Liver (tissue), 3 donors: ENCODE results near the gene BLVRA.

Experiments used
- RXRA ChIP-seq, 2 donors: IDR thresholded peaks; 2 replicates each; pipeline ENCODE4 v1.6.1; 2017 to 2018; ENCODE audit warnings: antibody characterized with exemption in 2 of 2, mild to moderate bottlenecking in 1 of 2
- TAF1 ChIP-seq: conservative IDR thresholded peaks from 2 replicates; pipeline ENCODE4 v1.6.1; 2016; ENCODE audit warnings: antibody characterized with exemption, mild to moderate bottlenecking
- TF ChIP-seq, protein P1 (sequence below): fragments of 150-350 bp; IDR thresholded peaks from 2 replicates; pipeline ENCODE4 v1.5.1; 2017; ENCODE audit warnings: improper control_type of control experiment, low read depth, low read length; ENCODE audit not compliant: missing input control
- TF ChIP-seq, protein P2 (sequence below): IDR thresholded peaks from 2 replicates; pipeline ENCODE4 v1.6.1; 2016; ENCODE audit warnings: antibody characterized with exemption, mild to moderate bottlenecking
- donor health status: healthy.
- donor health status: healthy.

DNA sequence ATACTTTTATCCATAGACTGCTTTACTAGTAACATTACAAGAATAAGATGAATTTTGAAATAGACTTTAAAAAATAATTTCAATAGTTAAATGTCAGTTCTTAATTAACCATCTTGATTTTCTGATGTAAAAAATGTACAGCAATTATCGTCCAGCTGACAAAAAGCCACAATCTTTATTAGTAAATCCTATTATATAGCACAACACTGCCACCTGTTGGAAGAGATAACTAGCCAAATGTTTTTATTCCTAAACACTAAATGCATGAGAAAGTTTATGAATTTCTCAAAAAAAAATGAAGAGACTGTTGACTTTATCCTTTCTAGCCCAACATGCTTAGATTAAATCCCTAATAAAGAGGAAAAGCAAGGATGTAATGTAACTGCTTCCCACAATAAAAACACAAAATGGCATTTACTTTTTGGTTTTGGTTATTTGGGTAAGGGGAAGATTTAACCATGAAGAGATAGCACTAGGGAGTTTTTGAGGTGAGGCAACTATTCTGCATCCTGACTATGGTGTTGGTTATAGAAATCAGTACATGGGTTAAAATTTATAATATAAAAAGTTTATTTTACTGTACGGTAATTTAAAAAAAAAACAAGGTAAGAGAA, 37.2 kb upstream of the BLVRA start:
- TF ChIP-seq, protein P1, sequence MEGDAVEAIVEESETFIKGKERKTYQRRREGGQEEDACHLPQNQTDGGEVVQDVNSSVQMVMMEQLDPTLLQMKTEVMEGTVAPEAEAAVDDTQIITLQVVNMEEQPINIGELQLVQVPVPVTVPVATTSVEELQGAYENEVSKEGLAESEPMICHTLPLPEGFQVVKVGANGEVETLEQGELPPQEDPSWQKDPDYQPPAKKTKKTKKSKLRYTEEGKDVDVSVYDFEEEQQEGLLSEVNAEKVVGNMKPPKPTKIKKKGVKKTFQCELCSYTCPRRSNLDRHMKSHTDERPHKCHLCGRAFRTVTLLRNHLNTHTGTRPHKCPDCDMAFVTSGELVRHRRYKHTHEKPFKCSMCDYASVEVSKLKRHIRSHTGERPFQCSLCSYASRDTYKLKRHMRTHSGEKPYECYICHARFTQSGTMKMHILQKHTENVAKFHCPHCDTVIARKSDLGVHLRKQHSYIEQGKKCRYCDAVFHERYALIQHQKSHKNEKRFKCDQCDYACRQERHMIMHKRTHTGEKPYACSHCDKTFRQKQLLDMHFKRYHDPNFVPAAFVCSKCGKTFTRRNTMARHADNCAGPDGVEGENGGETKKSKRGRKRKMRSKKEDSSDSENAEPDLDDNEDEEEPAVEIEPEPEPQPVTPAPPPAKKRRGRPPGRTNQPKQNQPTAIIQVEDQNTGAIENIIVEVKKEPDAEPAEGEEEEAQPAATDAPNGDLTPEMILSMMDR = peak; percentile 61
- TF ChIP-seq, protein P2, sequence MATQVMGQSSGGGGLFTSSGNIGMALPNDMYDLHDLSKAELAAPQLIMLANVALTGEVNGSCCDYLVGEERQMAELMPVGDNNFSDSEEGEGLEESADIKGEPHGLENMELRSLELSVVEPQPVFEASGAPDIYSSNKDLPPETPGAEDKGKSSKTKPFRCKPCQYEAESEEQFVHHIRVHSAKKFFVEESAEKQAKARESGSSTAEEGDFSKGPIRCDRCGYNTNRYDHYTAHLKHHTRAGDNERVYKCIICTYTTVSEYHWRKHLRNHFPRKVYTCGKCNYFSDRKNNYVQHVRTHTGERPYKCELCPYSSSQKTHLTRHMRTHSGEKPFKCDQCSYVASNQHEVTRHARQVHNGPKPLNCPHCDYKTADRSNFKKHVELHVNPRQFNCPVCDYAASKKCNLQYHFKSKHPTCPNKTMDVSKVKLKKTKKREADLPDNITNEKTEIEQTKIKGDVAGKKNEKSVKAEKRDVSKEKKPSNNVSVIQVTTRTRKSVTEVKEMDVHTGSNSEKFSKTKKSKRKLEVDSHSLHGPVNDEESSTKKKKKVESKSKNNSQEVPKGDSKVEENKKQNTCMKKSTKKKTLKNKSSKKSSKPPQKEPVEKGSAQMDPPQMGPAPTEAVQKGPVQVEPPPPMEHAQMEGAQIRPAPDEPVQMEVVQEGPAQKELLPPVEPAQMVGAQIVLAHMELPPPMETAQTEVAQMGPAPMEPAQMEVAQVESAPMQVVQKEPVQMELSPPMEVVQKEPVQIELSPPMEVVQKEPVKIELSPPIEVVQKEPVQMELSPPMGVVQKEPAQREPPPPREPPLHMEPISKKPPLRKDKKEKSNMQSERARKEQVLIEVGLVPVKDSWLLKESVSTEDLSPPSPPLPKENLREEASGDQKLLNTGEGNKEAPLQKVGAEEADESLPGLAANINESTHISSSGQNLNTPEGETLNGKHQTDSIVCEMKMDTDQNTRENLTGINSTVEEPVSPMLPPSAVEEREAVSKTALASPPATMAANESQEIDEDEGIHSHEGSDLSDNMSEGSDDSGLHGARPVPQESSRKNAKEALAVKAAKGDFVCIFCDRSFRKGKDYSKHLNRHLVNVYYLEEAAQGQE = no peak
- no peak for TF ChIP-seq RXRA (IDR thresholded peaks at IDR 0.05)
- no peak for TF ChIP-seq TAF1
